ENCODE measurements around the gene MEGF6.

The MEGF6 gene

GRCh38 chr1:3638027-3638426, 26.7 kb upstream of the MEGF6 start:
- H3K36me3 Mint-ChIP-seq (ENCODE audit: low read depth) = peaks cover 23% of the 10 kb centered on the region
- H3K27me3 Mint-ChIP-seq (ENCODE audit: low read depth) = no peaks in the 10 kb centered on the region
- no peaks in the 10 kb centered on the region for H3K4me1 Mint-ChIP-seq (ENCODE audit: low read depth)
- H3K4me3 Mint-ChIP-seq = no peak overlapping the region
- no peaks in the 10 kb centered on the region for H3K9me3 Mint-ChIP-seq
- H3K27ac Mint-ChIP-seq = no peak overlapping the region
- no peak for DNase-seq (ENCODE audit: low spot score)

GRCh38 chr1:3636531-3636930, 25.2 kb upstream of the MEGF6 start:
- Mint-ChIP-seq H3K27ac (no peak overlapping the region), H3K27me3 (ENCODE audit: low read depth) (no peaks in the 10 kb centered on the region), H3K9me3 (no peaks in the 10 kb centered on the region), H3K36me3 (ENCODE audit: low read depth) (peaks cover 18% of the 10 kb centered on the region), H3K4me3 (no peak overlapping the region), H3K4me1 (ENCODE audit: low read depth) (no peaks in the 10 kb centered on the region)
- no peak for DNase-seq (ENCODE audit: low spot score)

GRCh38 chr1:3636080-3636479, 24.8 kb upstream of the MEGF6 start:
- no peak overlapping the region for H3K4me3 Mint-ChIP-seq
- H3K4me1 Mint-ChIP-seq (ENCODE audit: low read depth) = no peaks in the 10 kb centered on the region
- no peaks in the 10 kb centered on the region for H3K27me3 Mint-ChIP-seq (ENCODE audit: low read depth)
- H3K36me3 Mint-ChIP-seq (ENCODE audit: low read depth) = peaks cover 18% of the 10 kb centered on the region
- no peak overlapping the region for H3K27ac Mint-ChIP-seq
- no peaks in the 10 kb centered on the region for H3K9me3 Mint-ChIP-seq
- DNase-seq (ENCODE audit: low spot score) = no peak

GRCh38 chr1:3634059-3634800, 22.9 kb upstream of the MEGF6 start:
- H3K27ac Mint-ChIP-seq = no peak overlapping the region
- no peaks in the 10 kb centered on the region for H3K4me1 Mint-ChIP-seq (ENCODE audit: low read depth)
- DNase-seq (ENCODE audit: low spot score) = no peak
- peaks cover 18% of the 10 kb centered on the region for H3K36me3 Mint-ChIP-seq (ENCODE audit: low read depth)
- H3K9me3 Mint-ChIP-seq = no peaks in the 10 kb centered on the region
- no peak overlapping the region for H3K4me3 Mint-ChIP-seq
- H3K27me3 Mint-ChIP-seq (ENCODE audit: low read depth) = no peaks in the 10 kb centered on the region

- Mint-ChIP-seq H3K4me1 (ENCODE audit: low read depth) (no peaks in the 10 kb centered on the region), H3K9me3 (no peaks in the 10 kb centered on the region), H3K4me3 (no peak overlapping the region), H3K27ac (no peak overlapping the region), H3K27me3 (ENCODE audit: low read depth) (no peaks in the 10 kb centered on the region), H3K36me3 (ENCODE audit: low read depth) (peaks cover 18% of the 10 kb centered on the region)
- no peak for DNase-seq (ENCODE audit: low spot score)
Observed at GRCh38 chr1:3633344-3634058, 22.2 kb upstream of the MEGF6 start.

- no peak for DNase-seq (ENCODE audit: low spot score)
- Mint-ChIP-seq H3K27me3 (ENCODE audit: low read depth) (no peaks in the 10 kb centered on the region), H3K36me3 (ENCODE audit: low read depth) (peaks cover 15% of the 10 kb centered on the region), H3K4me3 (no peak overlapping the region), H3K4me1 (ENCODE audit: low read depth) (no peaks in the 10 kb centered on the region), H3K9me3 (no peaks in the 10 kb centered on the region), H3K27ac (no peak overlapping the region)
Observed at GRCh38 chr1:3632716-3633343, 21.5 kb upstream of the MEGF6 start.

GRCh38 chr1:3632298-3632697, 21.0 kb upstream of the MEGF6 start:
- Mint-ChIP-seq H3K9me3 (no peaks in the 10 kb centered on the region), H3K4me3 (no peak overlapping the region), H3K27me3 (ENCODE audit: low read depth) (no peaks in the 10 kb centered on the region), H3K36me3 (ENCODE audit: low read depth) (peaks cover 15% of the 10 kb centered on the region), H3K27ac (no peak overlapping the region), H3K4me1 (ENCODE audit: low read depth) (no peaks in the 10 kb centered on the region)
- DNase-seq (ENCODE audit: low spot score) = no peak

GRCh38 chr1:3631320-3632260, 20.3 kb upstream of the MEGF6 start:
- DNase-seq (ENCODE audit: low spot score) = no peak
- Mint-ChIP-seq H3K27ac (no peak overlapping the region), H3K27me3 (ENCODE audit: low read depth) (no peaks in the 10 kb centered on the region), H3K9me3 (no peaks in the 10 kb centered on the region), H3K4me3 (no peak overlapping the region), H3K36me3 (ENCODE audit: low read depth) (peaks cover 10% of the 10 kb centered on the region), H3K4me1 (ENCODE audit: low read depth) (no peaks in the 10 kb centered on the region)

GRCh38 chr1:3630914-3631313, 19.6 kb upstream of the MEGF6 start:
- H3K4me1 Mint-ChIP-seq (ENCODE audit: low read depth) = peaks cover 1% of the 10 kb centered on the region
- peaks cover 5% of the 10 kb centered on the region for H3K36me3 Mint-ChIP-seq (ENCODE audit: low read depth)
- no peaks in the 10 kb centered on the region for H3K9me3 Mint-ChIP-seq
- H3K4me3 Mint-ChIP-seq = no peak overlapping the region
- no peaks in the 10 kb centered on the region for H3K27me3 Mint-ChIP-seq (ENCODE audit: low read depth)
- DNase-seq (ENCODE audit: low spot score) = no peak
- no peak overlapping the region for H3K27ac Mint-ChIP-seq

GRCh38 chr1:3630161-3630611, 18.9 kb upstream of the MEGF6 start:
- Mint-ChIP-seq H3K9me3 (no peaks in the 10 kb centered on the region), H3K36me3 (ENCODE audit: low read depth) (peaks cover 2% of the 10 kb centered on the region), H3K27ac (no peak overlapping the region), H3K27me3 (ENCODE audit: low read depth) (no peaks in the 10 kb centered on the region), H3K4me1 (ENCODE audit: low read depth) (peaks cover 5% of the 10 kb centered on the region), H3K4me3 (no peak overlapping the region)
- DNase-seq (ENCODE audit: low spot score) = no peak

GRCh38 chr1:3629561-3630160, 18.4 kb upstream of the MEGF6 start:
- no peaks in the 10 kb centered on the region for H3K9me3 Mint-ChIP-seq
- DNase-seq (ENCODE audit: low spot score) = no peak
- no peak overlapping the region for H3K27ac Mint-ChIP-seq
- H3K4me3 Mint-ChIP-seq = no peak overlapping the region
- H3K4me1 Mint-ChIP-seq (ENCODE audit: low read depth) = peaks cover 5% of the 10 kb centered on the region
- H3K36me3 Mint-ChIP-seq (ENCODE audit: low read depth) = peaks cover 3% of the 10 kb centered on the region
- no peaks in the 10 kb centered on the region for H3K27me3 Mint-ChIP-seq (ENCODE audit: low read depth)

GRCh38 chr1:3628445-3628844, 17.1 kb upstream of the MEGF6 start:
- H3K4me3 Mint-ChIP-seq = no peak overlapping the region
- no peaks in the 10 kb centered on the region for H3K9me3 Mint-ChIP-seq
- H3K4me1 Mint-ChIP-seq (ENCODE audit: low read depth) = peaks cover 14% of the 10 kb centered on the region
- no peak for DNase-seq (ENCODE audit: low spot score)
- no peak overlapping the region for H3K27ac Mint-ChIP-seq
- H3K36me3 Mint-ChIP-seq (ENCODE audit: low read depth) = peaks cover 3% of the 10 kb centered on the region
- peaks cover 7% of the 10 kb centered on the region for H3K27me3 Mint-ChIP-seq (ENCODE audit: low read depth)

- Mint-ChIP-seq H3K27ac (no peak overlapping the region), H3K4me1 (ENCODE audit: low read depth) (peaks cover 16% of the 10 kb centered on the region), H3K9me3 (no peaks in the 10 kb centered on the region), H3K4me3 (no peak overlapping the region), H3K36me3 (ENCODE audit: low read depth) (peaks cover 1% of the 10 kb centered on the region), H3K27me3 (ENCODE audit: low read depth) (peaks cover 9% of the 10 kb centered on the region)
- no peak for DNase-seq (ENCODE audit: low spot score)
Observed at GRCh38 chr1:3627515-3628253, 16.4 kb upstream of the MEGF6 start.
